NT2/D1 (cell line): Measurements from ENCODE around the gene HPS6.

Experiments used
- DNase-seq: peaks from one replicate; pipeline ENCODE4 v3.0.0-alpha.2; 2011; ENCODE audit warnings: low read depth, low spot score
- H3K27me3 ChIP-seq: 2 replicates; pipeline ENCODE4 v1.6.0; 2011; ENCODE audit warnings: mild to moderate bottlenecking; ENCODE audit not compliant: insufficient read length, insufficient read depth
- H3K36me3 ChIP-seq: 2 replicates; pipeline ENCODE4 v1.6.1; 2011; ENCODE audit warnings: mild to moderate bottlenecking, low read length, mixed read lengths; ENCODE audit not compliant: insufficient read depth, insufficient read length
- H3K4me1 ChIP-seq: 2 replicates; pipeline ENCODE4 v1.5.1; 2011; ENCODE audit not compliant: insufficient read depth, insufficient read length
- H3K4me3 ChIP-seq: 2 replicates; pipeline ENCODE4 v1.5.1; 2011; ENCODE audit warnings: low read depth; ENCODE audit not compliant: insufficient read length
- H3K9ac ChIP-seq: 2 replicates; pipeline ENCODE4 v1.6.0; 2011; ENCODE audit warnings: low read depth; ENCODE audit not compliant: insufficient read length
- H3K9me3 ChIP-seq: 2 replicates; pipeline ENCODE4 v1.5.1; 2011; ENCODE audit warnings: mild to moderate bottlenecking, low read length; ENCODE audit not compliant: insufficient read depth
- SUZ12 ChIP-seq: IDR thresholded peaks from 2 replicates; pipeline ENCODE4 v1.6.1; 2011; ENCODE audit not compliant: insufficient read length, insufficient read depth; ENCODE audit errors: extremely low read depth
- YY1 ChIP-seq: IDR thresholded peaks from 2 replicates; pipeline ENCODE4 v1.6.1; 2011; ENCODE audit not compliant: insufficient read length, insufficient read depth
- ZNF274 ChIP-seq: IDR thresholded peaks from 2 replicates; pipeline ENCODE4 v1.6.1; 2011; ENCODE audit warnings: mild to moderate bottlenecking, low read depth, low read length

Gene HPS6

GRCh38 chr10:102064503-102064867, 664 bp upstream of the HPS6 start:
- H3K36me3 ChIP-seq: peaks cover 18% of the 10 kb centered on the region
- no peak for TF ChIP-seq YY1
- no peak for TF ChIP-seq ZNF274
- no peak for TF ChIP-seq SUZ12
- no peak for DNase-seq
- H3K9me3 ChIP-seq: no peaks in the 10 kb centered on the region
- H3K4me1 ChIP-seq: peaks cover 6% of the 10 kb centered on the region
- H3K4me3 ChIP-seq: peak overlapping the region; percentile 81
- H3K27me3 ChIP-seq: peaks cover 2% of the 10 kb centered on the region
- H3K9ac ChIP-seq: peak overlapping the region; percentile 44

DNA sequence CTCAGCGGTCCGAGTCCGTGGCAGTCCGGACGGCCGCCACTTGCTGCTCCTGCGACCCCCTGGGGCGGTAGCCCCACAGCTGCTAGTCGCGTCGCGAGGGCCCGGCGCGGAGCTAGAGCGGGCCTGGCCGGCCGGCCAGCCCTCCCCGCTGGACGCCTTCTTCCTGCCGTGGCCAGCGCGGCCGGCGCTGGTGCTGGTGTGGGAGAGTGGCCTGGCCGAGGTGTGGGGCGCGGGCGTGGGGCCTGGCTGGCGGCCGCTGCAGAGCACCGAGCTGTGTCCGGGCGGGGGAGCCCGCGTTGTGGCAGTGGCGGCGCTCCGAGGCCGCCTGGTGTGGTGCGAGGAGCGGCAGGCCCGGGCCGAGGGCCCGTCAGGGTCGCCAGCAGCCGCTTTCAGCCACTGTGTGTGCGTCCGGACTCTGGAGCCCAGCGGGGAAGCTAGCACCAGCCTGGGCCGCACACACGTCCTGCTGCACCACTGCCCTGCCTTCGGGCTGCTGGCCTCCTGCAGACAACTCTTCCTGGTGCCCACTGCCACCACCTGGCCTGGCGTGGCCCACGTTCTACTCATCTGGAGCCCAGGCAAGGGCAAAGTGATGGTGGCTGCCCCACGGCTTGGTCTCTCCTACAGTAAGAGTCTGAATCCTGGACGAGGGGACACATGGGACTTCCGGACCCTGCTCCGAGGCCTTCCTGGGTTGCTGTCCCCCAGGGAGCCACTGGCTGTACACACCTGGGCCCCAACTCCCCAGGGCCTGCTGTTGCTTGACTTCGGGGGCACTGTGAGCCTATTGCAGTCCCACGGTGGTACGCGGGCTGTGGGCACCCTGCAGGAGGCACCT, 631 bp downstream of the HPS6 start:
- H3K4me1 ChIP-seq: peaks cover 6% of the 10 kb centered on the region
- H3K9ac ChIP-seq: peak overlapping the region; percentile 86
- peaks cover 2% of the 10 kb centered on the region for H3K27me3 ChIP-seq
- no peaks in the 10 kb centered on the region for H3K9me3 ChIP-seq
- peak overlapping the region; percentile 81 for H3K4me3 ChIP-seq
- TF ChIP-seq YY1 (no peak), ZNF274 (no peak), SUZ12 (no peak)
- DNase-seq: no peak
- peaks cover 18% of the 10 kb centered on the region for H3K36me3 ChIP-seq

GRCh38 chr10:102066399-102067088, 1.4 kb downstream of the HPS6 start:
- peaks cover 2% of the 10 kb centered on the region for H3K27me3 ChIP-seq
- no peak for DNase-seq
- H3K9me3 ChIP-seq: no peaks in the 10 kb centered on the region
- peaks cover 18% of the 10 kb centered on the region for H3K36me3 ChIP-seq
- H3K4me3 ChIP-seq: no peak overlapping the region
- H3K4me1 ChIP-seq: peaks cover 6% of the 10 kb centered on the region
- peak overlapping the region; percentile 86 for H3K9ac ChIP-seq
- TF ChIP-seq YY1 (no peak), ZNF274 (no peak), SUZ12 (no peak)

DNA sequence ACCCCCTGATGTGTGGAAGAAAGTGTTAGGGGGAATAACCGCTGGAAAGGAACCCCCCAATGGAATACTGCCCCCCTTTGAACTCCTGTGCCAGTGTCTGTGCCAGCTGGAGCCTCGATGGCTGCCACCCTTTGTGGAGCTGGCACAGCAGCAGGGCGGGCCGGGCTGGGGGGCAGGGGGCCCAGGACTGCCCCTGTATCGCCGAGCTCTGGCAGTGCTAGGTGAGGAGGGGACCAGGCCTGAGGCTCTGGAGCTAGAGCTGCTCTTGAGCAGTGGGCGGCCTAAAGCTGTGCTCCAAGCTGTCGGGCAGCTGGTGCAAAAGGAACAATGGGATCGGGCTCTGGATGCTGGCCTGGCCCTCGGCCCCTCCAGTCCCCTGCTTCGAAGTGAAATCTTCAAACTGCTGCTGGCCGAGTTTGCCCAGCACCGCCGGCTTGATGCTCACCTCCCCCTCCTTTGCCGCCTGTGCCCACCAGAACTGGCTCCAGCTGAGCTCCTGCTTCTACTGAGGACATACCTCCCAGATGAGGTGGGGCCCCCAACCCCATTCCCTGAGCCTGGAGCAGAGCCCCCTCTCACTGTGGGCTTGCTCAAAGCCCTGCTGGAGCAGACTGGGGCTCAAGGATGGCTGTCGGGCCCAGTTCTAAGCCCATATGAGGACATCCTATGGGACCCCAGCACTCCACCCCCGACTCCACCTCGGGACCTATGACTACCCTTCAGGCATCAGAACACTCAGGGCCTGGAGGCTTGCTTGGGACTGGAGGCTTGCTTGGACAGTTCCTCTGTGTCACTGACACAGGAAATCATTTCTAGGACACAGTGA, 2.2 kb downstream of the HPS6 start:
- peaks cover 18% of the 10 kb centered on the region for H3K36me3 ChIP-seq
- TF ChIP-seq ZNF274 (no peak), SUZ12 (no peak), YY1 (no peak)
- H3K9ac ChIP-seq: no peak overlapping the region
- H3K27me3 ChIP-seq: peaks cover 2% of the 10 kb centered on the region
- DNase-seq: no peak
- no peaks in the 10 kb centered on the region for H3K9me3 ChIP-seq
- H3K4me1 ChIP-seq: peaks cover 6% of the 10 kb centered on the region
- H3K4me3 ChIP-seq: no peak overlapping the region

DNA sequence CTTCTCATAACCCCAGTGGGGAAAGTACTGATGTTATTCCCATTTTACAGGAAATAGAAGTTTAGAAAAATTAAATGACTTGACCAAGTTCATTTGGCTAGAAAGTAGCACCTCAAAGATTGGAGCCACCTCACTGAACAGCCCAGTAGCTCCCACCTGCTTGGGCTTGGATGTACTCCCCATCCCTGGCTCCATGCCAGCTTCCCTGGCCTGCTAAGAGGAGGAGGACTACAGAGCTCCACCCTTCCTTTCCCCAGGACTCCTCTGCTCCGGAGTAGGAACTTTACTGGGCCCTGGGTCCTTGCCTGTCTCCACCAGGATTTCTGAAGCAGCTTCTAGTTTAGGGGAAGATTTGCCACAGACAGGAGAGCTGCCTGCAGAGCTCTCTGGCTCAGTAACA, 3.1 kb downstream of the HPS6 start:
- H3K36me3 ChIP-seq: peaks cover 18% of the 10 kb centered on the region
- DNase-seq: no peak
- no peaks in the 10 kb centered on the region for H3K9me3 ChIP-seq
- no peak overlapping the region for H3K4me3 ChIP-seq
- peaks cover 2% of the 10 kb centered on the region for H3K27me3 ChIP-seq
- TF ChIP-seq SUZ12 (no peak), YY1 (no peak), ZNF274 (no peak)
- H3K9ac ChIP-seq: no peak overlapping the region
- H3K4me1 ChIP-seq: peaks cover 6% of the 10 kb centered on the region

GRCh38 chr10:102069071-102069470, 3.9 kb downstream of the HPS6 start:
- TF ChIP-seq YY1 (no peak), ZNF274 (no peak), SUZ12 (no peak)

More at GRCh38 chr10:102069071-102069470, 3.9 kb downstream of the HPS6 start:
- Histone ChIP-seq H3K36me3 (peaks cover 18% of the 10 kb centered on the region), H3K9me3 (no peaks in the 10 kb centered on the region), H3K27me3 (peaks cover 2% of the 10 kb centered on the region), H3K4me1 (peaks cover 6% of the 10 kb centered on the region), H3K4me3 (no peak overlapping the region), H3K9ac (no peak overlapping the region)
- DNase-seq: no peak
